SU-DHL-6 (cell line): ENCODE results near the gene KLRD1.

Source experiments
- CTCF ChIP-seq: fragments of 200-600 bp; sonication (generic); IDR thresholded peaks from one replicate; pipeline ENCODE4 v1.5.1; 2017; ENCODE audit warnings: antibody characterized with exemption, mild to moderate bottlenecking, low read length, moderate library complexity; ENCODE audit not compliant: insufficient read depth, poor library complexity, severe bottlenecking
- EZH2phosphoT487 ChIP-seq: fragments of 200-600 bp; sonication (generic), shearing (Covaris generic); conservative IDR thresholded peaks from 2 replicates; pipeline ENCODE4 v1.6.1; 2018; ENCODE audit warnings: mild to moderate bottlenecking, antibody characterized with exemption, low read length, moderate library complexity, mixed read lengths

GRCh38 chr12:10363914-10364814, 56.5 kb downstream of the KLRD1 start:
- TF ChIP-seq CTCF = no peak
- no peak for TF ChIP-seq EZH2phosphoT487
